Astrocyte (in vitro differentiated cells and primary cell): ENCODE data around the gene RXYLT1. TPM values are rescaled to one million over a fixed set of nuclear protein-coding genes. Genes with fewer than 3 reads are reported as not detected.

Experiments used
- DNase-seq: peaks from one replicate; pipeline ENCODE4 v3.0.0-alpha.2; 2010; ENCODE audit warnings: low read depth
- FAIRE-seq: peaks from 2 replicates; lab custom pipeline; 2011; peaks lifted over from hg19 to GRCh38; lab: Jason Lieb, UNC
- H2AFZ ChIP-seq: 2 replicates; pipeline ENCODE4 v1.6.0; 2012; ENCODE audit warnings: low read depth, low read length, inconsistent platforms
- H3K27ac ChIP-seq: 2 replicates; pipeline ENCODE4 v1.5.1; 2011; ENCODE audit warnings: low read depth, low read length, inconsistent platforms
- H3K27me3 ChIP-seq: 2 replicates; pipeline ENCODE4 v1.6.0; 2011; ENCODE audit warnings: low read length, inconsistent platforms; ENCODE audit not compliant: insufficient read depth
- H3K36me3 ChIP-seq: 2 replicates; pipeline ENCODE4 v1.5.1; 2011; ENCODE audit warnings: low read length, inconsistent platforms; ENCODE audit not compliant: insufficient read depth
- H3K4me1 ChIP-seq: 2 replicates; pipeline ENCODE4 v1.5.1; 2011; ENCODE audit warnings: low read length, inconsistent platforms; ENCODE audit not compliant: insufficient read depth
- H3K4me2 ChIP-seq: 2 replicates; pipeline ENCODE4 v1.6.0; 2012; ENCODE audit warnings: low read length, inconsistent platforms
- H3K4me3 ChIP-seq: 2 replicates; pipeline ENCODE4 v1.5.1; 2011; ENCODE audit warnings: low read depth, mild to moderate bottlenecking, low read length, inconsistent platforms; ENCODE audit not compliant: insufficient read depth
- H3K79me2 ChIP-seq: 2 replicates; pipeline ENCODE4 v1.6.0; 2012; ENCODE audit warnings: mild to moderate bottlenecking, low read length, inconsistent platforms; ENCODE audit not compliant: insufficient read depth
- H3K9ac ChIP-seq: 2 replicates; pipeline ENCODE4 v1.6.0; 2012; ENCODE audit warnings: mild to moderate bottlenecking, low read length, inconsistent platforms
- H3K9me3 ChIP-seq: 2 replicates; pipeline ENCODE4 v1.5.1; 2012; ENCODE audit warnings: low read depth, mild to moderate bottlenecking, low read length, inconsistent platforms; ENCODE audit not compliant: insufficient read depth
- H4K20me1 ChIP-seq: 2 replicates; pipeline ENCODE4 v1.6.0; 2012; ENCODE audit warnings: low read length, inconsistent platforms; ENCODE audit not compliant: insufficient read depth
- H3K27ac Mint-ChIP-seq: one replicate; pipeline ENCODE4 v1.8.0; 2021; ENCODE audit warnings: mild to moderate bottlenecking, mixed read lengths; ENCODE audit not compliant: unreplicated experiment
- H3K27me3 Mint-ChIP-seq: one replicate; pipeline ENCODE4 v1.8.0; 2021; ENCODE audit warnings: low read depth, mixed read lengths; ENCODE audit not compliant: unreplicated experiment
- H3K36me3 Mint-ChIP-seq: one replicate; pipeline ENCODE4 v1.8.0; 2021; ENCODE audit warnings: low read depth, mixed read lengths; ENCODE audit not compliant: unreplicated experiment
- H3K4me1 Mint-ChIP-seq: one replicate; pipeline ENCODE4 v1.8.0; 2021; ENCODE audit warnings: low read depth, mixed read lengths; ENCODE audit not compliant: unreplicated experiment
- H3K4me3 Mint-ChIP-seq: one replicate; pipeline ENCODE4 v1.8.0; 2021; ENCODE audit warnings: mild to moderate bottlenecking, moderate library complexity, mixed read lengths; ENCODE audit not compliant: unreplicated experiment
- H3K9me3 Mint-ChIP-seq: one replicate; pipeline ENCODE4 v1.8.0; 2021; ENCODE audit warnings: mild to moderate bottlenecking, mixed read lengths; ENCODE audit not compliant: unreplicated experiment
- CTCF ChIP-seq: IDR thresholded peaks from 2 replicates; pipeline ENCODE4 v1.5.1; 2011; ENCODE audit warnings: low read depth, mild to moderate bottlenecking, inconsistent platforms, low read length, moderate library complexity; ENCODE audit not compliant: insufficient read depth
- EZH2 ChIP-seq: IDR thresholded peaks from 2 replicates; pipeline ENCODE4 v1.6.1; 2012; ENCODE audit warnings: mild to moderate bottlenecking, low read length, inconsistent platforms; ENCODE audit not compliant: insufficient read depth
- total RNA-seq: library from RNA; stranded (reverse); gene quantifications from 2 replicates; pipeline ENCODE4 v1.2.1, GENCODE V29; 2021

Gene RXYLT1
- total RNA-seq, 1 donor from 2014 or later = 15.5 TPM

GRCh38 chr12:63811334-63811733 lies 31.6 kb downstream of the RXYLT1 start:
- DNase-seq (no peak), FAIRE-seq (no peak)
- TF ChIP-seq CTCF (no peak), EZH2 (no peak)
- H3K4me1 ChIP-seq = no peaks in the 10 kb centered on the region
- Mint-ChIP-seq H3K9me3 (no peaks in the 10 kb centered on the region), H3K36me3 (no peaks in the 10 kb centered on the region), H3K4me3 (no peak overlapping the region), H3K27ac (no peak overlapping the region), H3K27me3 (no peaks in the 10 kb centered on the region), H3K4me1 (no peaks in the 10 kb centered on the region)
- H3K27me3 ChIP-seq = no peaks in the 10 kb centered on the region
- H2AFZ ChIP-seq = no peak overlapping the region
- peaks cover 8% of the 10 kb centered on the region for H3K36me3 ChIP-seq
- H3K4me3 ChIP-seq = no peak overlapping the region
- H3K9me3 ChIP-seq = no peaks in the 10 kb centered on the region
- no peak overlapping the region for H3K4me2 ChIP-seq
- H3K79me2 ChIP-seq = no peaks in the 10 kb centered on the region
- H3K9ac ChIP-seq = no peak overlapping the region
- H3K27ac ChIP-seq = no peak overlapping the region
- H4K20me1 ChIP-seq = no peaks in the 10 kb centered on the region

- Histone ChIP-seq H3K9ac (no peak overlapping the region), H3K27ac (no peak overlapping the region), H3K27me3 (no peaks in the 10 kb centered on the region), H3K4me3 (no peak overlapping the region), H3K79me2 (no peaks in the 10 kb centered on the region), H3K9me3 (no peaks in the 10 kb centered on the region), H3K36me3 (peaks cover 8% of the 10 kb centered on the region), H4K20me1 (no peaks in the 10 kb centered on the region), H2AFZ (no peak overlapping the region), H3K4me2 (no peak overlapping the region), H3K4me1 (no peaks in the 10 kb centered on the region)
- no peak for FAIRE-seq
- no peak for DNase-seq
- peaks cover under 1% of the 10 kb centered on the region for H3K9me3 Mint-ChIP-seq
- H3K4me3 Mint-ChIP-seq = no peak overlapping the region
- no peak for TF ChIP-seq EZH2
- no peak for TF ChIP-seq CTCF
- H3K36me3 Mint-ChIP-seq = no peaks in the 10 kb centered on the region
- H3K27ac Mint-ChIP-seq = no peak overlapping the region
- H3K4me1 Mint-ChIP-seq = no peaks in the 10 kb centered on the region
- no peaks in the 10 kb centered on the region for H3K27me3 Mint-ChIP-seq
Measured at GRCh38 chr12:63811755-63812154, 32.0 kb downstream of the RXYLT1 start.

- H3K9me3 ChIP-seq = no peaks in the 10 kb centered on the region
- Mint-ChIP-seq H3K27me3 (no peaks in the 10 kb centered on the region), H3K36me3 (no peaks in the 10 kb centered on the region), H3K4me1 (no peaks in the 10 kb centered on the region), H3K4me3 (no peak overlapping the region), H3K9me3 (peaks cover 7% of the 10 kb centered on the region), H3K27ac (no peak overlapping the region)
- no peak overlapping the region for H3K27ac ChIP-seq
- H3K4me1 ChIP-seq = no peaks in the 10 kb centered on the region
- no peaks in the 10 kb centered on the region for H3K36me3 ChIP-seq
- no peaks in the 10 kb centered on the region for H4K20me1 ChIP-seq
- H3K9ac ChIP-seq = no peak overlapping the region
- TF ChIP-seq CTCF (no peak), EZH2 (no peak)
- H3K27me3 ChIP-seq = peaks cover 2% of the 10 kb centered on the region
- no peak overlapping the region for H3K4me3 ChIP-seq
- no peak overlapping the region for H2AFZ ChIP-seq
- H3K79me2 ChIP-seq = no peaks in the 10 kb centered on the region
- no peak overlapping the region for H3K4me2 ChIP-seq
- no peak for DNase-seq
- no peak for FAIRE-seq
Measured at GRCh38 chr12:63814146-63814772, 34.5 kb downstream of the RXYLT1 start.
